Right lobe of liver (tissue), 4 donors: Measurements from ENCODE around the gene LOXL3.
A peak's percentile ranks its signal among the peaks of the same experiment; 100 is the strongest.

Experiments used
- POLR2A ChIP-seq: fragments of 450-650 bp; IDR thresholded peaks from one replicate; pipeline ENCODE4 v1.6.1; 2017; ENCODE audit warnings: antibody characterized with exemption, mild to moderate bottlenecking
- TF ChIP-seq, protein P1 (sequence below), 4 donors: fragments of 200-600 bp in 3 of 4; fragments of 450-650 bp in 1 of 4; IDR thresholded peaks; one replicate each; pipeline versions ENCODE4 v1.5.1 to v1.8.0; 2016 to 2022; ENCODE audit warnings: antibody characterized with exemption in 4 of 4, mild to moderate bottlenecking in 2 of 4
- donor health status: DM: no; HTN: no; CAD: no.
- donor health status: DM: no; HTN: no; CAD: no.
- donor health status: DM: no; HTN: yes; CAD: no.

DNA sequence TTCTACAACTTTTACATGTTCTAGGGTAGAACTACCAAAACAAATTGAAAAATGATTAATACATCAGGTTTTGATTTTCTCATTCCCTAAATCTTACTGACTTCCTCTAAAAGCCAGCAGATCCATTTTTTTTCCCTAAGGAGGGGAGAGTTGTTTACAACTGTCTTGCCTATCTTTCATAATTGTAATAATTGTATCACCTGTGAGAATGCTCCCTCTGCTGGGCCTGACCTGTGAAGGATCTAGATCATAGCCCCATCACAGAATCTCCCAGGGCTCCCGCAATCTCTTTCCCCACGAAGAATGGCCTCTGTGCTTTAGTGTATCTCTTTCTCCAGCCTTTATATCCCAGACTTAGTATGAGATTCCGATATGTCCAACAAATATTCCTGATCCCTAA lies 9.1 kb downstream of the LOXL3 start:
- TF ChIP-seq, protein P1, sequence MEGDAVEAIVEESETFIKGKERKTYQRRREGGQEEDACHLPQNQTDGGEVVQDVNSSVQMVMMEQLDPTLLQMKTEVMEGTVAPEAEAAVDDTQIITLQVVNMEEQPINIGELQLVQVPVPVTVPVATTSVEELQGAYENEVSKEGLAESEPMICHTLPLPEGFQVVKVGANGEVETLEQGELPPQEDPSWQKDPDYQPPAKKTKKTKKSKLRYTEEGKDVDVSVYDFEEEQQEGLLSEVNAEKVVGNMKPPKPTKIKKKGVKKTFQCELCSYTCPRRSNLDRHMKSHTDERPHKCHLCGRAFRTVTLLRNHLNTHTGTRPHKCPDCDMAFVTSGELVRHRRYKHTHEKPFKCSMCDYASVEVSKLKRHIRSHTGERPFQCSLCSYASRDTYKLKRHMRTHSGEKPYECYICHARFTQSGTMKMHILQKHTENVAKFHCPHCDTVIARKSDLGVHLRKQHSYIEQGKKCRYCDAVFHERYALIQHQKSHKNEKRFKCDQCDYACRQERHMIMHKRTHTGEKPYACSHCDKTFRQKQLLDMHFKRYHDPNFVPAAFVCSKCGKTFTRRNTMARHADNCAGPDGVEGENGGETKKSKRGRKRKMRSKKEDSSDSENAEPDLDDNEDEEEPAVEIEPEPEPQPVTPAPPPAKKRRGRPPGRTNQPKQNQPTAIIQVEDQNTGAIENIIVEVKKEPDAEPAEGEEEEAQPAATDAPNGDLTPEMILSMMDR (IDR thresholded peaks at IDR 0.05): peak in 3 of 4 donors; percentile 13 to 28 (median 22)
- no peak for TF ChIP-seq POLR2A
